ENCODE results near the gene TEX51. TPM values are rescaled to one million over a fixed set of nuclear protein-coding genes. Genes with fewer than 3 reads are reported as not detected.
A peak's percentile ranks its signal among the peaks of the same experiment; 100 is the strongest.

TEX51 gene
- total RNA-seq, 1 donor from 2014 or later = not detected

DNA sequence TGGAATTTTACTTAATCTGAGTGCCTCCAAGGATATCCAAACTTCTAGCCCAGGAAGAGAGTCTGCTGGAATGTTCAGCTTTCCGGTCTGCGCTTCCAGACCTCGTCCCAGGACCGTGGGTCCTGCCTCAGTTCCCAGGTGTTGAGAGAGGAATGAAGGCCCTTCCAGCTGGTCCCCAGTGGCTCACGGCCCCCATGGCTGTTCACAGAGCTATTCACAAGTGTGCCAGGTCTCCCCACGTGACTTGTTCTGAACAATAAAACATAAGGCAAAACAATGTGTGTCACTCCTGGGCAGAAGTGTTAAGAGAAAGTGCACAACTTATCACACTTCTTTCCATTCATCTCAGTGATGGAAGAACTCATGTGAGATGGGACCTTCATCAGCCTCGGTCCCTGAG lies 20.1 kb upstream of the TEX51 start:
- DNase-seq (ENCODE audit: low read depth in 2 of 2) = no peak

DNA sequence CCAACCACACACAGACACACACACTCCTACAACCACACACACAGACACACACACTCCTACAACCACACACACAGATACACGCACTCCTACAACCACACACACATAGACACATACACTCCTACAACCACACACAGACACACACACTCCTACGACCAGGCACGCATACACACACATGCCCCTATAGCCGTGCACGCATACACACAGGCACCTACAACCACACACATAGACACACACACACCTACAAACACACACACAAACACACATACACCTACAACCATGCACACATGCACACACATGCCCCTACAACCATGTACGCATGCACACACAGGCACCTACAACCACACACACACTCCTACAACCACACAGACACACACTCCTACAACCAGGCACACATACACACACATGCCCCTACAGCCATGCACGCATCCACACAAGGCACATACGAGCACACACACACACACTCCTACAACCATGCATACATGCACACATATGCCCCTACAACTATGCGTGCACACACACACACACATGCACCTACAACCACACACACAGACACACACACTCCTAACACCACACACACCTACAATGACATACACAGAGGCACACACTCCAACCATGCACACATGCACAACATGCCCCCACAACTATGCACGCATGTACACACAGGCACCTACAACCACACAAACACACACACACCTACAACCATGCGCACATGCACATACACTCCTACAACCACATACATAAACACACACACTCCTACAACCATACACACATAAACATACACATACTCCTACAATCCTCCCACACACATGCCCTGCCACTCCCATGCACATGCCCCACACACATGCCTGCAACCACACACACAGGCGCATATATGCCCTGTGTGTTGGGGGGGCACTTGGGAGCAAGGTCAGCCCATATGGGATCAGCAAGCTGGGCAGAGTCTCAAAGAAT lies 19.1 kb upstream of the TEX51 start:
- DNase-seq (ENCODE audit: low read depth in 2 of 2) = no peak

DNA sequence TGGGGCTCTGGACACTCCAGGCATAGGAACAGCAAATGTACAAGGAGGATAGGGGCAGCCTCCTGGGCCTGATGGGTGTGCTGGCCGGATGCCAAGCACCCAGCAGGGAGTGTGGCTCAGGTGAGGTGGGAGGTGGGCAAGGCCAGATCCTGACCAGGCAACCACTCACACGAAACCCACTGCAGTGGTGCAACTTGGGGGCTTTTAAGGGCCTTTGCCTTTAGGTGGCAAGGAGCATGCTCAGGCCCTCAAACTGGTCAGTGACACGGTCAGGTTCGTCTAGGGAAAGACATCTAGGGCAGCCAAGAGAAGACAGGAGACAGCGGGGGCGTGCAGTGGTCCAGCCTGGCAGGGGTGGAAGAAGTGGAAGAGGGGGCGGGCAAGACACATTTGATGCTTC lies 18.4 kb upstream of the TEX51 start:
- no peak for DNase-seq (ENCODE audit: low read depth in 2 of 2)

DNA sequence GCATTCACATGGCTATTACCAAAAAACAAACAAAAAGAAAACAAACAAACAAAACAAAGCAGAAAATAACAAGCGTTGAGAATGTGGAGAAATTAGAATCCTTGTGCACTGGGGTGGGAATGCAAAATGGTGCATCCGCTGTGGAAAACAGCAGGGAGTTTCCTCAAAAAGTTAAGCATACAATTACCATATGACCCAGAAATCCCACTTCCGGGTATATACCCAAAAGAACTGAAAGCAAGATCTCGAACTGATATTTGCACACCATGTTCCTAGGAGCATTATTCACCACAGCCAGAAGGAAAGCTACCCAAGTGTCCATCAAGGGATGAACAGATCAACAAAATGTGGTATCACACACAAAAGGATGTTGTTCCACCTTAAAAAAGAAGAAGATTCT lies 17.9 kb upstream of the TEX51 start:
- no peak for DNase-seq (ENCODE audit: low read depth in 2 of 2)

DNA sequence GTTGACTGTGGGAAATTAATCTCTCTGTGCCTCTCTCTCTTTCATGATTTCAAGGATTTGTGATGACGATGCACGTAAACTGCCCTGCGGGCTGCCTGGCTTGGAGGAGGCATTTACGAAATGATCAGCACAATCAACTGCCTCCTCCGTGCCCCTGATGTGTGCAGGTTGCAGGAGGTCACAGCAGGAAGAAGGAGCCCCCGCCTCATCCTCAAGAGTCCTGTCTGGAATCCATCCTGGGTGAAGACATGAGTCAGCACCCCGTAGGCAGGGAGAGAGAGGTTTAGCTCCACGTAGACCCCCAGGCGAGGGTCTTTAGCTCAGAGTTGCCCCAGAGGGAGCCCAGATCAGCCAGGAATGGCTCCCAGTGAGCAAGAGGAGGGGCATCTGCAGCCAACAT lies 17.1 kb upstream of the TEX51 start:
- DNase-seq (ENCODE audit: low read depth in 2 of 2) = no peak

- DNase-seq (ENCODE audit: low read depth in 2 of 2) = no peak
Observed at GRCh38 chr2:126882181-126882580, 16.5 kb upstream of the TEX51 start.

GRCh38 chr2:126882736-126883665 lies 15.7 kb upstream of the TEX51 start:
- no peak for DNase-seq (ENCODE audit: low read depth in 2 of 2)

DNA sequence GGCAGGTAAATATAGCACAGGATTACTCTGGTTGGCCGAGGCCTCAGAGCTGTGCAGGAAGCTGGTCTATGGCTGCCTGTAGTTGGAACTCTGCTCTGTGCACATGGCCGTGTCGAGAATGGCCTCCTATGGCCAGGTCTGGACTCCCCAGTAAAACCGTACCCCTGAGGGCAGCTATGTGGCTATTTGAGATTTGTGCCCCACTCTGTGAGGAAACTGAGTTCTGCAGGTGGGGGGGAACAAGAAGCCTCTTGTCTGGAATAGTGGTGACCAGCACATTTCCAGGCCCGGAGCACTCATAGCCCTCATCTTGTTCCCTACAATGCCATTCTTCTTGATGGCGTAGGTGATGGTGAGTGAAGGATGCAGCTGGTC lies 15.0 kb upstream of the TEX51 start:
- DNase-seq (ENCODE audit: low read depth in 2 of 2) = no peak

GRCh38 chr2:126884861-126885750 lies 13.6 kb upstream of the TEX51 start:
- no peak for DNase-seq (ENCODE audit: low read depth in 2 of 2)

- no peak for DNase-seq (ENCODE audit: low read depth in 2 of 2)
Observed at GRCh38 chr2:126885751-126886210, 12.9 kb upstream of the TEX51 start.

- peak; percentile 51 to 62 for DNase-seq (ENCODE audit: low read depth in 2 of 2)
Observed at GRCh38 chr2:126886211-126886915, 12.3 kb upstream of the TEX51 start.

- no peak for DNase-seq (ENCODE audit: low read depth in 2 of 2)
Observed at GRCh38 chr2:126886916-126887280, 11.8 kb upstream of the TEX51 start.

DNA sequence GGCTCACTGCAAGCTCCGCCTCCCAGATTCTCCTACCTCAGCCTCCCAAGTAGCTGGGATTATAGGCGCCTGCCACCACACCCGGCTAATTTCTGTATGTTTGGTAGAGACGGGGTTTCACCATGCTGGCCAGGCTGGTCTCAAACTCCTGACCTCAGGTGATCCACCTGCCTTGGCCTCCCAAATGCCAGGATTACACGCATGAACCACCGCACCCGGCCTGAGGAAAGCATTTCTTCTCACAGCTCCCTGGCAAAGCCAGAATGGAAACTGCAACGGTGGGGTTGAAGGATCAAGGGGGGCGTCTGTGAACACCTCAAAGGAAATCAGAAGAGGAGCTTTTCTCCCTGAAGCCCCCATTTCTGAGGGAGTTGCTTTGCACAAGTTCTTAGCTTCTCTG lies 11.2 kb upstream of the TEX51 start:
- DNase-seq (ENCODE audit: low read depth in 2 of 2) = no peak

GRCh38 chr2:126888046-126888445 lies 10.6 kb upstream of the TEX51 start:
- DNase-seq (ENCODE audit: low read depth in 2 of 2) = no peak

DNA sequence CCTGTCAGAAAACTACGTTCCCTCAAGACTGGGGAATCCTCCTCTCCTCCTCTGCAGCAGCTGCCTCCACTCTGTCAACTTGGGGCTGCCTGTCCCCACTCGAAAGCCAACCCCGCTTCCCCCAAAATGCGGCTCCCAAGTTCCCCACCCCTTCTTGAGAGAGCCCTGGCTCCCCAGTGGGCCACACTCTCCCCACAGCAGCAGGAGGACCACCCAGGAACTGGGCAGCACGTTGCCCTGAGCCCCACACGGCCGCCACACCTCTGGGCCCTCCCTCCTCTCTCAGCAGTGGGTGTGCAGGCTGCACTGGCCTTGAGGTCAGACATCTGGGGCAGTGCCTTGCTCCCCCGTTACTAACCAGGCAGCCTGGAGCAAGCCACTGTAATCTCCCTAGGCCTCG lies 9.6 kb upstream of the TEX51 start:
- DNase-seq (ENCODE audit: low read depth in 2 of 2) = no peak

- DNase-seq (ENCODE audit: low read depth in 2 of 2) = no peak
Observed at GRCh38 chr2:126889496-126890135, 9.1 kb upstream of the TEX51 start.

GRCh38 chr2:126890136-126890510 lies 8.6 kb upstream of the TEX51 start:
- no peak for DNase-seq (ENCODE audit: low read depth in 2 of 2)

DNA sequence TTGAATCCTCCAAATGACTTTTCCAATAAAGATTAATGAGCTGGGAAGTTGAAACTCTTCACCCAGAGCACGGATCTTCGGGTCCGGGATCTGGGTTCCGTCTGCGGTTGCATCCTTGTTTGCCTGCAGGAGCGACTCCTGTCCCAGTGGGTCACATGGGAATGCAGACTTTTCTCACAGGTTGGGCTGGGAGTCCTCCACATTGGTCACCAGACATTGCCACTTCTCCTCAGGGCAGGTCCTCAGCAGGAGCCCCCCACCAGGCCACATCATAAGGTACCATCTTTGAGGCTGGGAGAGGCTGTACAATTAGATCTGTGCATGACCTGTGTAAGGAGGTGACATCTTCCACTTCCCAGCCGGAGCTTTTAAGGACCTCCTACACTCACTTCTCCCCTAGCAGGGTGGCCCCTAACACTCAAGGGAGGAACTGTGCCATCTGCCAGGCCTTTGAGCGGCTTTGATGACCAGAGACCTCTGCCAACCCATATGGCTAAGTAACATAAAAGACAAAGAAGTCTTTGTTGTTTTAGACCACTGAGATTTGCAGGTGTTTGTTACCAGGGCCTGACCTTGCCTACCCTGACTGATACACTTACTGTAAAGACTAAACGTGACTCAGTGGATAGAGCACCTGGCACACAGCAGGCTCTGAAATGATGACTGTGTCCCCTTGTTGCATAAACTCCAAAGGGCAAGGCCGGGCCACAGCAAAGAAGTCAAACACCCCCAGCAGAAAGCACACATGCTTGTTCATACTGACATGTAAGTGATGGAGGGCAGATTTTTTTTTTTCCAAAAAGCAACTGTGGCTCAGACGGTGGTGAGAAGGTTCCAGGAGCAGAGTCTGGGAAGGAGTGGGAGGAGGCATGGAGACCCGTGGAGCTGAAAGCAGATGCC lies 7.9 kb upstream of the TEX51 start:
- DNase-seq (ENCODE audit: low read depth in 2 of 2) = no peak
